NCI-H2107 treated with DMSO at 0.1 percent for 48 hours (cell line): ENCODE results near the gene RHBDF1.

ENCODE experiments used
- DNase-seq: peaks from one replicate; lab custom pipeline; 2025; ENCODE audit not compliant: unreplicated experiment; lab: John Stamatoyannopoulos, UW

RHBDF1 gene

GRCh38 chr16:92431-93339 lies 20.3 kb upstream of the RHBDF1 start:
- DNase-seq: peak; percentile 75

GRCh38 chr16:91484-91883 lies 19.1 kb upstream of the RHBDF1 start:
- peak; percentile 97 for DNase-seq

DNA sequence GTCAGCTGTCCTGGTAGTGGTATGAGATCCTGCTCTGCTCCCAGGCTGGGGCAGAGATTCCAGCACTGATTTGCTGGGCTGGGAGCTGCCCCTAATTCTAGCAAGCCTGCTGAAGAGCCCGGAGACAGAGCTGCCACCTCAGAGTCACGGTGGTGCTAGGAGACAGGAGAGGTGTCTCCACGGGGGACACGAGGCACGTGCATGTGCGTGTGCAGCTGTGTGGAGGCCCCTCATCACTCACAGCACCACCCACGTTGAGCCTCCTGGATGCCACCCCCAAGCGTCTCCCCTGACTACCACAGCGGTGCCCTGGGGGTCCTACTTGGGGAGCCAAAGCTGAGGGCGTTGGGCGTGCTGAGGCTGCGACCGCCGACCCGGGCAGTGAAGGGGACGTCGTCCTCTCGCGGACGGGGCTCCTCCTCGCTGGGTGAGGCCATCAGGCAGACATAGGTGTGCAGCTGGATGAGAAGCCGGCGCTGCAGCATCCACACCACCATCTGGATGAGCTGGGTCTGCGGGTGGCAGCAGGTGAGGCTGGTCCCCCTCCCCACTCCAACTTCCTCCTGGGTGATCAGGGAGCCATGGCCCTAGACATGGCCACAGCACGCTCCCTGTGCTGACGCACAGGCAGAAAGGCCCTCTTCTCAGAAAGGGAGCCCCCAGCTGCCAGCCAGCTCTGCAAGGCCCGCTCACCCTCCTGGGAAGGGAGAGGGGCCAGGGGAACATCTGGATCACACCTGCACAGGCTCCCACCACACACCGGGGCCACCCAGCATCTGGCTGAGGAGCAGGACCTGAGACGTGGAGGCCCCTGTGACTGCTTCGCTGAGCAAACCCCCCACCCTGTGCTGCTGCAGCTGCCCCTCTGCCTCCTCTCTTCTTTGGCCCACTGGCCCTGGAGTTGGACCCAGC lies 17.2 kb upstream of the RHBDF1 start:
- no peak for DNase-seq

DNA sequence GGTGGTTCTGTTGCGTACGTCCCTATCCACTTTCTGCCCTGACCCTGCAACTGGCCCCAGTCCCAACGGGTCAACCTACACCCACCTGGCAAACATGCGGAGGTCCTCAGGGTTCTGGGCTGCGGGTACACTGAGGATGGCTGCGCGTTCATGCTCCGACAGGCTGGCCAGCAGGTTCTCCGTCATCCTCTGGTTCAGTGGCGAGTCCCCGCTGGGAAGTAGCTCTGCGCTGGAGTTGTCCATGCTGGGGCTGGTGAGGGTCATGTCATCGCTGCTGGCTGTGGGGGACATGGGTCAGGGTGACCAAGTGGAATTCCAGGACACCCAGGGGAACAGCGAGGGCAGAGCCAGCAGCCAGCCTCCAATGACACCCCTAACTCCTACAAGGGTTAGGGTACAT lies 16.2 kb upstream of the RHBDF1 start:
- DNase-seq: no peak

GRCh38 chr16:86483-86952 lies 14.1 kb upstream of the RHBDF1 start:
- no peak for DNase-seq

- no peak for DNase-seq
Observed at GRCh38 chr16:85865-86264, 13.4 kb upstream of the RHBDF1 start.

GRCh38 chr16:85407-85782 lies 13.0 kb upstream of the RHBDF1 start:
- DNase-seq: no peak

DNA sequence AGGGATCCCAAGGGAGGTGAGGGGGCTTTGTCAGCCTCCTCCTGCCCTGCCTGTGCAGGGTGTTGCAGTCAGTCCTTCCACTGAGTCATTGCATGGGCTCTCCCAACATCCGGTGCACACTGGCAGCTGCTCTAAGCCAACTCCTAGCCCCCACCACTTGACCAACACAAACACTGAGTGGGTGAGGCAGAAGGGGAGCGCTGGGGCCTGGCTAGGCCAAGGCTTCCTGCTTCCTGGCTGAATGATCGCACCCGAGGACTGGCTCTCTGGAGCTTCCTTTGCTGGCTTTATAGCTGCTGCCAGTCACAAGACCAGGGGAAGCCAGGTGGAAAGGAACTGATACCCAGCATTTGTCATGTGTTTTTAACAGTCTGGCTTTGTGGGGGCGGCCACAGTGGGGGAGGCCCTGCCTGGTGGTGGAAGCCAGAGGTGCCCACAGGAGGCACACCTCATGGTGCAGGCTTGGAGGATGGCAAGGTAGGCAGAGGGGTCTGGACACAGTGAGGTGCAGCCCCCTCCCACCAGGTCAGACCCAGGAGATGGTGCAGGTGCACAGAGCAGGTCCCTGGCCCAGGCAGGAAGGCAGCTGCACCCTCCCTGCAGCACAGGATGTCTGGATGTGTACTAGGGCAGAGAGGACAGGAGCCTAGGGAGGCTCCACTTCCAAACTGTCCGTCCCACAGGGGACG lies 12.4 kb upstream of the RHBDF1 start:
- DNase-seq: peak; percentile 58

GRCh38 chr16:83781-84615 lies 11.6 kb upstream of the RHBDF1 start:
- DNase-seq: no peak

GRCh38 chr16:83060-83603 lies 10.7 kb upstream of the RHBDF1 start:
- DNase-seq: no peak

DNA sequence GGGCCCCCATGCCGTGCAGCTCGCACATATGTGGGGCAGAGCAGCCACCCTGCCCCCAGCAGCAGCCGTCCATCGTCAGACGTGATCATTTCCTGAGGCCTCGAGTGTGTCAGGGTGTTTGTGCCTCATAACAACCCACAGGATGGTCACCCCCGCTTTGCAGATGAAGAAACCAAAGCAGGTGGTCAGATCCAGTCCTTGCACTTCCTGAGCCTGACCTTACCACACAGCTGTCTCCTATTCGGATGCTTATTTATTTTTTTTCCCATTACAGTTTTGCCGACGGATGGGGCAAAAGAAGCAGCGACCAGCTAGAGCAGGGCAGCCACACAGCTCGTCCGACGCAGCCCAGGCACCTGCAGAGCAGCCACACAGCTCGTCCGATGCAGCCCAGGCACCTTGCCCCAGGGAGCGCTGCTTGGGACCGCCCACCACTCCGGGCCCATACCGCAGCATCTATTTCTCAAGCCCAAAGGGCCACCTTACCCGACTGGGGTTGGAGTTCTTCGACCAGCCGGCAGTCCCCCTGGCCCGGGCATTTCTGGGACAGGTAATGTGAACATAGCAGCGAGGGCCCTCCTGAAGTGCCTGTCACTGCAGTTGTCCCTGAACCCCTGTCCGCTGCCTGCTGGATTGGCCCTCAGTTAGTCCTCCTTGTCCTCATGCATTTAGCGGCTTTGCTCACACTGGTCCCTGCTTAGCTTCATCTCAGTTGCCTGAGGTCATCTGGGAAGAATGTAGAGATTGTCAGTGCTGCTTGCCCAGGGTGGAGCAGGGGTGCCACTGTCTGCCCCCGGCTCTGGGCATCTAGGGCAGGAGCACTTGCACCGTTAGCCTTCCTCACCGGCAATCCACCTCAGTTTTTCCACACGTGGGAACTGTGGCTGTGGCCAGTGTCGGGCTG lies 7.0 kb upstream of the RHBDF1 start:
- DNase-seq: no peak

DNA sequence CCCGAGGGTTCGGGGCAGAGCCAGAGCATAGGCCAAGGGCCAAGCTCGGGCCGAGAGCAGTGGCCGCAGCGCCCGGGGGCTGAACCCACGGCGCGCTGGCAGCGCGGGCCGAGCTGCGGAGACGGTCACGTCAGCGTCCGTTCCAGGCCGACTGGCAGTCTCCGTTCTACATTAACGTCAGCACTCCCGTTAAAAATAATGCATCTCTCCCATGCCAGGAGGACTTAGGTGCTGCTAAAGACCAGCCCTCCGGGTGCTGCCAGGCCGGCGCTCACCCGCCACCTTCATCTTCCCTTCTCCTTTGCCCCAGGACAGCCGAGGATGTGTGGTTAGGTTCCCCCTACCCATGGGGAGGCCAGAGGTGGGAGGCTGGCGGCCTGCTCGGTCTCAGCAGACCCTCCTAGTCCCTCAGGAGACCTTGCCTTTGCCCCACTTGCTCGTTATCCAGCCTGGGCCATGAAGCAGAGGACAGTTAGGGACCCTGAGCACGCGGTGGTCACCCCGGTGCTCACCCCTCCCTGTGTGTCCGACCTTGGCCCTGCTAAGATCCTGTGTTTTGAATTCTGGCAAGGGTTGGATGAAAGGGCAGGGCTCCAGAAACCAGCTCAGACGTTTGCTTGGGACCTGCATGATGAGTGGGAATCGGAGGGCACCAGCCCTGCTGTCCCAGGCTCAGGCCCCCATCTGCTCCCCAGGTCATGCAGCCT lies 6.2 kb upstream of the RHBDF1 start:
- no peak for DNase-seq

DNA sequence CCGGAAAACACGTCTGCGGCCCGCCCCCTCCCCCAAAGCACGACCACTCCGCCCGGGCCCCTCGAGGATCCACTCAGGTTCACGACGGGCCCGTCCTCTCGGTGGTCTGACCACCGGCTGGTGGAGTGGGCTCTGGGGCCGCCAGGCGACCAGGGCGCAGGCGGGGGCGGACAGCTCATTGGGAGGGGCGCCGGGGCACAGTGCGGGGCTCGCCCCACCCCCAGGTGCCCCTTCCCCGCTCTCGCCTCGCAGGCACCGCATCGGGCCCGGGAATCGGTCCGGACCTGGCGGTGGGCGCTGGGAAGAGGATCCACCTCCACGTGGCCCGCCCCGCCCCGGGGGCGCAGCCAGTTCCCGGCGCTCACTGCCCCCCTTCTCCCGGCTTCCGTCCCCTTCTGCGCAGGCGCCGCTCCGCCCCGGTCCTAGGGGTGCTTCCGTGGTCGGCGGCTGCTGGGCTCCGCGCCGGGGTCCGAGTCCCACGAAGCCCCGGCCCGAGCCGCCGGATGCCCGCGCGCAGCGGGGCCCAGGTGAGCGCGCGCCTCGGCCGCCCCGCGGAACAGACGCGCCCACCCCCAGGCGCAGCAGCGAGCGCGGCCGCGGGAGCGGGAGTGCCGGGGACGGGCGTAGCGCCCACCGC lies 5.5 kb upstream of the RHBDF1 start, which contains the start of gene MPG:
TSS of gene MPG (plus strand) at position 419 of the 637 bp plus-strand sequence. CDS start at position 504, 85 bp downstream.
- peak; percentile 39 for DNase-seq

- DNase-seq: no peak
Observed at GRCh38 chr16:77273-77806, 4.9 kb upstream of the RHBDF1 start.

DNA sequence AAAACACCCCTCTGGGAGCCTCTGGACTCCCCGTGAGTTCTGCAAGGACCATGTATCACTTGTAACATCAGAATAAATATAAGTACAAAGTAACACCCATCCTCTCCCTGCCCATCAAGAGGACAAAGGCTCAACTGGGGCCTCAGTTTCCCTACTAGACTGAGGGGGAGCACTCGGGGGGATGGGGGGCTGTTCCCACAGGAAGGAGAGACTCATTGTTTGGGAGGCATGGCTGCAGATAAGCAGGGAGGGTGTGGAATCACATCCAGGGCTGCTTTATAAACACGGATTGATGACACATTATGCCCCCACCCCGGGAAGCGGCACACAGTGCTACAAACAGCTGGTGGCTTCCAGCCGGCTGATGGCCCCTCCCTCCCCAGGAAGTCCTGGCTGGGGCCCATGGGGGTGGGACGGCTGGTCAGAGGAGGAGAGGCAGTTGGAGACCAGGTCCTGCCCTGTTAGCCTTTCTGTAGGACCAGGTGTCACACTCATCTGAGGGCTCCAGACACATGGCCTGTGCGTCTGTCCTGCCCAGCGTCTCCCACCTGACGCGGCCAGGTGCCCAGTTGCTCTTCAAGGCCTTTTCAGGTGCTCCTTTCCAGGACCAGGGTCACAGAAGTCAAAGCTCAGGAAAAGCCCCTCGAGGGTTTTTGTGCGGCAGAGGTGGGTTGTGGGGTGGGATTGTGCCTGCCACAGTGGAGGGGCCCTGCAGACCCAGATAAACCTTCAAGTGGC lies 4.3 kb upstream of the RHBDF1 start:
- DNase-seq: no peak

DNA sequence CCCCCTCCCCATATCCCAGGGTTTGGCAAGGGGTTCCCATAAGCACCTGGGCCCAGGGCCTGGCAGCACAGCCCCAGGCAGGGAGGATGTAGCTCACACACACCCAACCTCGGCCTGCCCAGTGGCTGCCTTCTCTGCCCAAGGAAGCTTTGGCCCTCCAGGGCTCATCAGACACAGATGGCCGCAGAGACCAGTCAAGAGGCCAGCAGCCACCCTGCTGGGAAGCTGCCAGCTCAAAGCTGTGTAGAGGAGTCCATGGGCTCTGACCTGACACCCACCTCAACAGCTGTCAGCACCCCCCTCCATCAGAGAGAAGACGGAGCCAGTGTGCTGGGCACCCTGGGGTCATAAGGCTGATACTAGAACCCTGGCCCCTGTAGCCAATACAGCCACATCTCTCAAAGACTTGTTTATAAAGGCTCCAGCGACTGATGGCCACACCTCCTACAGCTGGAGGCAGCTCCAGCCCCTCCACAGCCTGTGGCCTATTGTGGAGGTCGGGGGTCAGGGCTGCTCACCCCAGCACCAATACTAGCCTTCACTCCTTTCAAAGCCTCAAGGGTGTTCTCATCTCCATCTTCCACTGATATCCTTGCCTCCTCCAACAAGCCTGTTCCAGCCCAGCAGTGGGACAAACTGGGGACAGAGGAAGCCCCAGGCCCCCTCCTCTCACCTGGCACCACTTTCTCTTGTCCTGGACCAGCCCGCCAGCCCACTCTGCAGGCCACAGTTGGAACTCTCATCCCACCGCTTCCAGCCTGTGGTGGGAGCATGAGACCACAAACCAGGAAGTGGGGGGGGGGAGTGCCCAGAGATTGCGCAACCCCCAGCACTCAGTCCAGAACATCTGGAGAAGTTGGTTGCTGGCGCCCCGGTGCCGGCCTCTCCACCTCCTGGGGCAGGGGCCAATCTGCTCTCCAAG lies 3.4 kb upstream of the RHBDF1 start:
- no peak for DNase-seq
